HepG2 (cell line): ENCODE measurements around the gene SYNE3. TPM values are rescaled to one million over a fixed set of nuclear protein-coding genes. Genes with fewer than 3 reads are reported as not detected.

ENCODE experiments used
- MED1 ChIP-seq: sonication (generic); formaldehyde crosslinking; IDR thresholded peaks from 2 replicates; pipeline ENCODE4 v1.4.0; 2020; ENCODE audit warnings: missing genetic modification reagents
- MED13 ChIP-seq: sonication (generic); formaldehyde crosslinking; IDR thresholded peaks from 2 replicates; pipeline ENCODE4 v1.5.0; 2020; ENCODE audit warnings: missing genetic modification reagents
- NR2F1 ChIP-seq, 2 experiments: fragments of 450-650 bp in 1 of 2; formaldehyde crosslinking in 1 of 2; IDR thresholded peaks; 2 replicates each; pipeline versions ENCODE4 v1.5.0 to v1.6.1; 2016 to 2020; ENCODE audit warnings: mild to moderate bottlenecking in 1 of 2, missing compliant biosample characterization in 1 of 2, missing genetic modification reagents in 1 of 2, moderate library complexity in 1 of 2
- PHB2 ChIP-seq: fragments of 450-650 bp; IDR thresholded peaks from 2 replicates; pipeline ENCODE4 v1.6.1; 2018; ENCODE audit not compliant: partially characterized antibody
- PHF20 ChIP-seq: sonication (generic); formaldehyde crosslinking; IDR thresholded peaks from 2 replicates; pipeline ENCODE4 v1.5.0; 2020; ENCODE audit warnings: mild to moderate bottlenecking, missing genetic modification reagents
- SNAI1 ChIP-seq: sonication (generic); formaldehyde crosslinking; IDR thresholded peaks from 2 replicates; pipeline ENCODE4 v1.5.0; 2020; ENCODE audit warnings: mild to moderate bottlenecking, missing genetic modification reagents, borderline replicate concordance
- SUZ12 ChIP-seq: fragments of 150-350 bp; IDR thresholded peaks from 2 replicates; pipeline ENCODE4 v1.6.1; 2014; ENCODE audit warnings: low read depth, low read length
- ZNF160 ChIP-seq: sonication (generic); formaldehyde crosslinking; IDR thresholded peaks from 2 replicates; pipeline ENCODE4 v1.8.0; 2022; ENCODE audit warnings: mild to moderate bottlenecking, inconsistent platforms, missing genetic modification reagents
- ZNF329 ChIP-seq: sonication (generic); formaldehyde crosslinking; IDR thresholded peaks from 2 replicates; pipeline ENCODE4 v1.9.0; 2021; ENCODE audit warnings: low read depth, mild to moderate bottlenecking, missing genetic modification reagents
- ZNF33A ChIP-seq: sonication (generic); formaldehyde crosslinking; IDR thresholded peaks from 2 replicates; pipeline ENCODE4 v1.5.1; 2020; ENCODE audit warnings: missing genetic modification reagents, mild to moderate bottlenecking, moderate library complexity, borderline replicate concordance
- ZNF616 ChIP-seq: sonication (generic); formaldehyde crosslinking; IDR thresholded peaks from 2 replicates; pipeline ENCODE4 v1.5.0; 2020; ENCODE audit warnings: low read depth, mild to moderate bottlenecking, missing genetic modification reagents
- ZNF687 ChIP-seq: sonication (generic); formaldehyde crosslinking; IDR thresholded peaks from 2 replicates; pipeline ENCODE4 v1.5.1; 2020; ENCODE audit warnings: mild to moderate bottlenecking, missing genetic modification reagents, moderate library complexity
- ZNF776 ChIP-seq: sonication (generic); formaldehyde crosslinking; IDR thresholded peaks from 2 replicates; pipeline ENCODE4 v1.4.0; 2020; ENCODE audit warnings: mild to moderate bottlenecking, missing genetic modification reagents
- ZNF792 ChIP-seq: IDR thresholded peaks from 2 replicates; pipeline ENCODE4 v1.6.1; 2016
- polyA plus RNA-seq, 8 experiments: library from polyadenylated mRNA; depleted of rRNA in 3 of 8; stranded (reverse) in 7 of 8; unstranded in 1 of 8; fragments of >200 nt; fragmentation: Illumina TruSeq in 4 of 8; extraction: Trizol in 4 of 8; gene quantifications; 2 replicates each; pipeline versions ENCODE4 v1.2.1 to v1.2.3, GENCODE V29; 2011 to 2016; ENCODE audit warnings: low read depth in 4 of 8, missing spikeins in 1 of 8, mixed read lengths in 1 of 8; ENCODE audit not compliant: insufficient read depth in 1 of 8
- total RNA-seq, 5 experiments: library from RNA; depleted of rRNA; stranded (reverse); fragments of >200 nt; fragmentation: Illumina TruSeq; extraction: Trizol; gene quantifications; 2 replicates each; pipeline ENCODE4 v1.2.3, GENCODE V29; 2016; ENCODE audit warnings: low read depth in 1 of 5
- TF ChIP-seq, protein P1 (sequence below): sonication (generic); formaldehyde crosslinking; IDR thresholded peaks from 2 replicates; pipeline ENCODE4 v1.4.0; 2020; ENCODE audit warnings: missing genetic modification reagents
- TF ChIP-seq, protein P2 (sequence below): sonication (generic); formaldehyde crosslinking; IDR thresholded peaks from 2 replicates; pipeline ENCODE4 v1.5.1; 2020; ENCODE audit warnings: mild to moderate bottlenecking, missing genetic modification reagents, borderline replicate concordance

The SYNE3 gene
- total and polyA plus RNA-seq, 2 of the 13 experiments (the other 11 are each of a cell fraction or from before 2014, with no cell fraction given), result 7.8 to 8.0 TPM

DNA sequence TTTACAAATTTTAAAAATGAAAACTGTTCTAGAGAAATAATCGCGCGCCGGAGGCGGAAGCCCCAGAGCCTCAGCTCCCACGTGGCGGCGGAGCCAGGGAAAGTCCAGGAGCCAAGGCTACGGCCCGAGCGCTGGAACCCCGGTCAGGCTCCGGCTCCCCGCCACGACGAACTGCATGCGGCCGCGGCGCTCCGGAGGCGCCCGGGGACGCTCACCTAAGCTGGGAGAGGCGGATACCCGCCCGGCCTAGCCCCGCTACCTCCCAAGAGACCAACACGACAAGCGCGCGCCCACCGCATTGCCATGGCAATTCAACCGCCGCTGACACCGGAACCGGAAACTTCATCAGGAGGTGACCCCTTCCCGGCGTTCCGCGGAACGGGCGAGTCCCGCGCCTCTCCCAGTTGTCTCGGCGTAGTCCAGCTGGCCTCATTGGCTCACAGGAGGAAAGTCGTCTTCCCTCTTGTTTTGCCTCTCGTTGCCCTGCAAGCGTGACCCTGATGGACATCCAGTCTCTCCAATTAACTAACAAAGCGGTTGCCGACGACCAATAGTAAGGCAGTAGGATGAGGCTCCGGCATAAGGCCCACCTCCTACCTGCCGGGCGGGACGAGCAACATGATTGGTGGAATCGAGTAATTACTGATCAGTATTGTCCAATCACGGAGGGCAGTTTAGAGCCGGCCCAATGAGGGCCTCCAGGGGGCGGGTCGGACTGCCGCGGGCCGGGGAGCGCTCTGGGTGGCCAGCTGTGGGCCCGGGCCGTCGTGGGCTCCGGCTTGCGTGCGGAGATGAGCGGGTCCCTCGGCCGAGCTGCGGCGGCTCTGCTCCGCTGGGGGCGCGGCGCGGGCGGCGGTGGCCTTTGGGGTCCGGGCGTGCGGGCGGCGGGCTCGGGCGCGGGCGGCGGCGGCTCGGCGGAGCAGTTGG is 18.1 kb upstream of the SYNE3 start, which contains the start of gene GLRX5 (continued):
- no peak for TF ChIP-seq NR2F1 (CRISPR knock-in tag; IDR thresholded peaks at IDR 0.05)
- no peak for TF ChIP-seq SNAI1 (CRISPR knock-in tag)
- no peak for TF ChIP-seq PHB2
- peak; percentile 84 for TF ChIP-seq ZNF687 (CRISPR knock-in tag)
- TF ChIP-seq, protein P1, sequence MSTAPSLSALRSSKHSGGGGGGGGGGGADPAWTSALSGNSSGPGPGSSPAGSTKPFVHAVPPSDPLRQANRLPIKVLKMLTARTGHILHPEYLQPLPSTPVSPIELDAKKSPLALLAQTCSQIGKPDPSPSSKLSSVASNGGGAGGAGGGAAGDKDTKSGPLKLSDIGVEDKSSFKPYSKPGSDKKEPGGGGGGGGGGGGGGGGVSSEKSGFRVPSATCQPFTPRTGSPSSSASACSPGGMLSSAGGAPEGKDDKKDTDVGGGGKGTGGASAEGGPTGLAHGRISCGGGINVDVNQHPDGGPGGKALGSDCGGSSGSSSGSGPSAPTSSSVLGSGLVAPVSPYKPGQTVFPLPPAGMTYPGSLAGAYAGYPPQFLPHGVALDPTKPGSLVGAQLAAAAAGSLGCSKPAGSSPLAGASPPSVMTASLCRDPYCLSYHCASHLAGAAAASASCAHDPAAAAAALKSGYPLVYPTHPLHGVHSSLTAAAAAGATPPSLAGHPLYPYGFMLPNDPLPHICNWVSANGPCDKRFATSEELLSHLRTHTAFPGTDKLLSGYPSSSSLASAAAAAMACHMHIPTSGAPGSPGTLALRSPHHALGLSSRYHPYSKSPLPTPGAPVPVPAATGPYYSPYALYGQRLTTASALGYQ (CRISPR knock-in tag), result 0 out of 2 replicates have a peak, but pooled peaks have one; percentile 44
- peak; percentile 63; the same call in 1 of the 2 replicates for TF ChIP-seq MED1 (CRISPR knock-in tag)
- no peak; the same call in 1 of the 2 replicates for TF ChIP-seq ZNF616 (CRISPR knock-in tag)
- peak; percentile 87 for TF ChIP-seq PHF20 (CRISPR knock-in tag)
- TF ChIP-seq, protein P2, sequence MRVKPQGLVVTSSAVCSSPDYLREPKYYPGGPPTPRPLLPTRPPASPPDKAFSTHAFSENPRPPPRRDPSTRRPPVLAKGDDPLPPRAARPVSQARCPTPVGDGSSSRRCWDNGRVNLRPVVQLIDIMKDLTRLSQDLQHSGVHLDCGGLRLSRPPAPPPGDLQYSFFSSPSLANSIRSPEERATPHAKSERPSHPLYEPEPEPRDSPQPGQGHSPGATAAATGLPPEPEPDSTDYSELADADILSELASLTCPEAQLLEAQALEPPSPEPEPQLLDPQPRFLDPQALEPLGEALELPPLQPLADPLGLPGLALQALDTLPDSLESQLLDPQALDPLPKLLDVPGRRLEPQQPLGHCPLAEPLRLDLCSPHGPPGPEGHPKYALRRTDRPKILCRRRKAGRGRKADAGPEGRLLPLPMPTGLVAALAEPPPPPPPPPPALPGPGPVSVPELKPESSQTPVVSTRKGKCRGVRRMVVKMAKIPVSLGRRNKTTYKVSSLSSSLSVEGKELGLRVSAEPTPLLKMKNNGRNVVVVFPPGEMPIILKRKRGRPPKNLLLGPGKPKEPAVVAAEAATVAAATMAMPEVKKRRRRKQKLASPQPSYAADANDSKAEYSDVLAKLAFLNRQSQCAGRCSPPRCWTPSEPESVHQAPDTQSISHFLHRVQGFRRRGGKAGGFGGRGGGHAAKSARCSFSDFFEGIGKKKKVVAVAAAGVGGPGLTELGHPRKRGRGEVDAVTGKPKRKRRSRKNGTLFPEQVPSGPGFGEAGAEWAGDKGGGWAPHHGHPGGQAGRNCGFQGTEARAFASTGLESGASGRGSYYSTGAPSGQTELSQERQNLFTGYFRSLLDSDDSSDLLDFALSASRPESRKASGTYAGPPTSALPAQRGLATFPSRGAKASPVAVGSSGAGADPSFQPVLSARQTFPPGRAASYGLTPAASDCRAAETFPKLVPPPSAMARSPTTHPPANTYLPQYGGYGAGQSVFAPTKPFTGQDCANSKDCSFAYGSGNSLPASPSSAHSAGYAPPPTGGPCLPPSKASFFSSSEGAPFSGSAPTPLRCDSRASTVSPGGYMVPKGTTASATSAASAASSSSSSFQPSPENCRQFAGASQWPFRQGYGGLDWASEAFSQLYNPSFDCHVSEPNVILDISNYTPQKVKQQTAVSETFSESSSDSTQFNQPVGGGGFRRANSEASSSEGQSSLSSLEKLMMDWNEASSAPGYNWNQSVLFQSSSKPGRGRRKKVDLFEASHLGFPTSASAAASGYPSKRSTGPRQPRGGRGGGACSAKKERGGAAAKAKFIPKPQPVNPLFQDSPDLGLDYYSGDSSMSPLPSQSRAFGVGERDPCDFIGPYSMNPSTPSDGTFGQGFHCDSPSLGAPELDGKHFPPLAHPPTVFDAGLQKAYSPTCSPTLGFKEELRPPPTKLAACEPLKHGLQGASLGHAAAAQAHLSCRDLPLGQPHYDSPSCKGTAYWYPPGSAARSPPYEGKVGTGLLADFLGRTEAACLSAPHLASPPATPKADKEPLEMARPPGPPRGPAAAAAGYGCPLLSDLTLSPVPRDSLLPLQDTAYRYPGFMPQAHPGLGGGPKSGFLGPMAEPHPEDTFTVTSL (CRISPR knock-in tag), result no peak
- TF ChIP-seq SUZ12, result 0 out of 2 replicates have a peak, but pooled peaks have one; percentile 19
- no peak for TF ChIP-seq ZNF329
- TF ChIP-seq ZNF776 (CRISPR knock-in tag), result no peak
- TF ChIP-seq ZNF792 (CRISPR knock-in tag), result no peak
- TF ChIP-seq ZNF160 (CRISPR knock-in tag), result no peak
- TF ChIP-seq MED13 (CRISPR knock-in tag), result no peak
- no peak for TF ChIP-seq ZNF33A (CRISPR knock-in tag)
